ENCODE measurements around the gene MRLN.

DNA sequence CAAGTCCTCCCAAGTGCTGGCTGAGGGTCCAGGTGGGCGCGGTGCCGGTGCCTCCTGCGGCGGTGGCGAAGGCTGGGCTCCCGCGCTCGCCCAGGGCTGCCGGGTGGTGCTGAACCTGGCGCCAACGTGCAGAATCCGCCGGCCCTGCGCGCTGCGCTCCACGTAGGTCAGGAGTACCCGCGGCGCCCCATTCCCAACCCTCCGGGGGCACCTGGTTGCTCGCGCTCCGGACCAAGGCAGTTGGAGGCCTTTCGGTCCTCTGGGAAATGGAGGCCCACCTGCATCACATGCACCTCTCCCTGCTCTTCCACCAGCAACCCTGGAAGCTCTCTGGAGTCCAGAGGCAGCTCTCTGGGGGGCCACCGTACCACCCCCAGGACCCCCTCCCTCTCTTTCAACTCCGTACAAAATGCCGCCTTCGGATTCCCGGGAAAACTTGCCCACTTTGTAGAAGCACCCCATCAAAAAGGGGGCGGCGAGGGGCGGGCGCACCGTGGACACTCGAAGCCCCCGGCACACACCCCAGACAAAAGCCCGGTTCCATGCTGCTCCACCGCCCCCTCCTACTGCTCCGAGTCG, 44.4 kb downstream of the MRLN start:
- TF ChIP-seq, protein P1, sequence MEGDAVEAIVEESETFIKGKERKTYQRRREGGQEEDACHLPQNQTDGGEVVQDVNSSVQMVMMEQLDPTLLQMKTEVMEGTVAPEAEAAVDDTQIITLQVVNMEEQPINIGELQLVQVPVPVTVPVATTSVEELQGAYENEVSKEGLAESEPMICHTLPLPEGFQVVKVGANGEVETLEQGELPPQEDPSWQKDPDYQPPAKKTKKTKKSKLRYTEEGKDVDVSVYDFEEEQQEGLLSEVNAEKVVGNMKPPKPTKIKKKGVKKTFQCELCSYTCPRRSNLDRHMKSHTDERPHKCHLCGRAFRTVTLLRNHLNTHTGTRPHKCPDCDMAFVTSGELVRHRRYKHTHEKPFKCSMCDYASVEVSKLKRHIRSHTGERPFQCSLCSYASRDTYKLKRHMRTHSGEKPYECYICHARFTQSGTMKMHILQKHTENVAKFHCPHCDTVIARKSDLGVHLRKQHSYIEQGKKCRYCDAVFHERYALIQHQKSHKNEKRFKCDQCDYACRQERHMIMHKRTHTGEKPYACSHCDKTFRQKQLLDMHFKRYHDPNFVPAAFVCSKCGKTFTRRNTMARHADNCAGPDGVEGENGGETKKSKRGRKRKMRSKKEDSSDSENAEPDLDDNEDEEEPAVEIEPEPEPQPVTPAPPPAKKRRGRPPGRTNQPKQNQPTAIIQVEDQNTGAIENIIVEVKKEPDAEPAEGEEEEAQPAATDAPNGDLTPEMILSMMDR (IDR thresholded peaks at IDR 0.05): no peak
- TF ChIP-seq POLR2AphosphoS5 (IDR thresholded peaks at IDR 0.05; ENCODE audit: low read depth, low read length): no peak

Data from SK-N-SH (cell line).